ENCODE data around the gene RSPO4. TPM values are rescaled to one million over a fixed set of nuclear protein-coding genes. Genes with fewer than 3 reads are reported as not detected.

The RSPO4 gene
- total and polyA plus RNA-seq, 2 donors (not counting 1 experiment from before 2014, with no cell fraction given): not detected

DNA sequence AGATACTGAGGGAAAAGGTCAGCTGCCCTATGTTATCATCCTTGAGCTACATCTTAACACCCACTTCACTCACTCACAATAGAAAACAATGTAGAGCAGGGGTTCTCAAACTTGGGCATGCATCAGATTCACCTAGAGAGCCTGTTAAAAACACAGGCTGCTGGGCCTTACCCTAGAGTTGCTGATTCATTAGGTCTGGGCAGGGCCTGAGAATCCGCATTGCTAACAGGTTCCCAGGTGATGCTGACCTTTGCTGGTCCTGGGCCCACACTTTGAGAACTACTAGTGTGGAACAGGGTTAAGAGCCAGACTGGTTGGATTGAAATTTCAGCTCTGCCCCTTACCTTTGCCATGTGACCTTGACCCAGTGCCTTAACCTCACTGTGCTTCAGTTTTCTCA, 25.1 kb downstream of the RSPO4 start:
- Histone ChIP-seq H3K4me1 (ENCODE audit: control insufficient read depth, extremely low read depth, insufficient read depth, low read length) (no peaks in the 10 kb centered on the region), H3K36me3 (ENCODE audit: control insufficient read depth, insufficient read depth, low read length) (no peaks in the 10 kb centered on the region), H3K9ac (ENCODE audit: insufficient read depth, low read length) (no peak overlapping the region), H3K79me2 (ENCODE audit: control insufficient read depth, insufficient read depth, low read length) (no peaks in the 10 kb centered on the region), H3K9me3 (ENCODE audit: control insufficient read depth, insufficient read depth, low read depth, low read length) (no peaks in the 10 kb centered on the region), H3K4me2 (ENCODE audit: extremely low read depth, insufficient read depth, low read length) (no peak overlapping the region), H2AFZ (ENCODE audit: low read length) (no peak overlapping the region), H3K27me3 (ENCODE audit: control insufficient read depth, insufficient read depth, low read length) (no peaks in the 10 kb centered on the region), H4K20me1 (ENCODE audit: control insufficient read depth, extremely low read depth, insufficient read depth, low read length) (no peaks in the 10 kb centered on the region), H3K4me3 (replicated peaks in 1 of 4; ENCODE audit: control extremely low read depth in 1 of 4, insufficient read depth in 1 of 4, low read depth in 3 of 4, low read length in 4 of 4) (no peak overlapping the region), H3K27ac (ENCODE audit: insufficient read depth, low read length) (no peak overlapping the region)
- TF ChIP-seq EZH2 (IDR thresholded peaks at IDR 0.05; ENCODE audit: low read length, missing control alignments): no peak
- TF ChIP-seq, protein P1, sequence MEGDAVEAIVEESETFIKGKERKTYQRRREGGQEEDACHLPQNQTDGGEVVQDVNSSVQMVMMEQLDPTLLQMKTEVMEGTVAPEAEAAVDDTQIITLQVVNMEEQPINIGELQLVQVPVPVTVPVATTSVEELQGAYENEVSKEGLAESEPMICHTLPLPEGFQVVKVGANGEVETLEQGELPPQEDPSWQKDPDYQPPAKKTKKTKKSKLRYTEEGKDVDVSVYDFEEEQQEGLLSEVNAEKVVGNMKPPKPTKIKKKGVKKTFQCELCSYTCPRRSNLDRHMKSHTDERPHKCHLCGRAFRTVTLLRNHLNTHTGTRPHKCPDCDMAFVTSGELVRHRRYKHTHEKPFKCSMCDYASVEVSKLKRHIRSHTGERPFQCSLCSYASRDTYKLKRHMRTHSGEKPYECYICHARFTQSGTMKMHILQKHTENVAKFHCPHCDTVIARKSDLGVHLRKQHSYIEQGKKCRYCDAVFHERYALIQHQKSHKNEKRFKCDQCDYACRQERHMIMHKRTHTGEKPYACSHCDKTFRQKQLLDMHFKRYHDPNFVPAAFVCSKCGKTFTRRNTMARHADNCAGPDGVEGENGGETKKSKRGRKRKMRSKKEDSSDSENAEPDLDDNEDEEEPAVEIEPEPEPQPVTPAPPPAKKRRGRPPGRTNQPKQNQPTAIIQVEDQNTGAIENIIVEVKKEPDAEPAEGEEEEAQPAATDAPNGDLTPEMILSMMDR (conservative IDR thresholded peaks at IDR 0.05 in 1 of 2, IDR thresholded peaks at IDR 0.05 in 1 of 2; ENCODE audit: low read depth in 1 of 2, low read length in 2 of 2): no peak
- DNase-seq (ENCODE audit: low read depth in 2 of 2): no peak

DNA sequence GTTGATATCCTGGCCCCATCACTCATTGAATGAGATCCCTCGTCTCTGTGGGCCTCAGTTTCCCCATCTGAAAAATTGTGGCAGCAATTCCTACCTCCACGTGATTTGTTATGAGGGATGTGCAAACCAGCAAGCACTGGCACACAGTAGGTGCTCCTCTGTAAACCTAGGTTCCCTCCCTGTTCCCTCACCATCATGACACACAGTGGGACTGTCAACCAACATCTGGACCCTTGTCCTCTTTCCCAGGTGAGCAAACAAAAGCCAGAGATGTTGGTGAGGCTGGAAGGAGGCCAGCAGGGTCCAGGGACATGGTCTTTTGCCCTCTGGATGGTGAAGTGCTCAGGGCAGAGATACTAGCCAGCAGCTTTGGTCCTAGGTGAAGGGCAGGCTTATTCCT, 26.1 kb downstream of the RSPO4 start:
- H3K4me1 ChIP-seq (ENCODE audit: control insufficient read depth, extremely low read depth, insufficient read depth, low read length): no peaks in the 10 kb centered on the region

DNA sequence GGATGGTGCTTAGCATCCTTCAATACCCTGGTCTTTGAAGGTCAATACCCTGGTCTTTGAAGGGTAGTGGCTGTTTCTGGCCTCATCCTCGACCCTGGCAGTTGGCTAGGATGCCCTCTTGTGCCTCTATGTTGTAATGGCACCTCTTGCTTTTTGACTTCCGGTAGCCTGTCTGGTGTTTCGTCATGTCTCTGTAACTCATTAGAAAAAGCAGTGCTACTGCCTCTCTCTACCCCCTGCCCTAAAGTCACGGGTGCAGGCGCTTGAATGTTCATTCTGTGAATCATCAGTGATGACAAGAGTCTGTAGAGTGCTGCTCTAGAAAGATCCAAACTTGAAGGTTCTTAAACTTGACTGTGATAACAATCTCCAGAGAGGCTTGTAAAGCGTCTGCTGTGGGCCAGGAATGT, 28.3 kb downstream of the RSPO4 start:
- Histone ChIP-seq H3K4me2 (ENCODE audit: extremely low read depth, insufficient read depth, low read length) (no peak overlapping the region), H3K9me3 (ENCODE audit: control insufficient read depth, insufficient read depth, low read depth, low read length) (no peaks in the 10 kb centered on the region), H3K9ac (ENCODE audit: insufficient read depth, low read length) (no peak overlapping the region), H2AFZ (ENCODE audit: low read length) (no peak overlapping the region), H3K79me2 (ENCODE audit: control insufficient read depth, insufficient read depth, low read length) (no peaks in the 10 kb centered on the region), H3K36me3 (ENCODE audit: control insufficient read depth, insufficient read depth, low read length) (no peaks in the 10 kb centered on the region), H3K27ac (ENCODE audit: insufficient read depth, low read length) (no peak overlapping the region), H3K4me1 (ENCODE audit: control insufficient read depth, extremely low read depth, insufficient read depth, low read length) (no peaks in the 10 kb centered on the region), H3K4me3 (replicated peaks in 1 of 4; ENCODE audit: control extremely low read depth in 1 of 4, insufficient read depth in 1 of 4, low read depth in 3 of 4, low read length in 4 of 4) (no peak overlapping the region), H4K20me1 (ENCODE audit: control insufficient read depth, extremely low read depth, insufficient read depth, low read length) (no peaks in the 10 kb centered on the region), H3K27me3 (ENCODE audit: control insufficient read depth, insufficient read depth, low read length) (no peaks in the 10 kb centered on the region)
- no peak for TF ChIP-seq EZH2 (IDR thresholded peaks at IDR 0.05; ENCODE audit: low read length, missing control alignments)
- TF ChIP-seq, protein P1 (conservative IDR thresholded peaks at IDR 0.05 in 1 of 2, IDR thresholded peaks at IDR 0.05 in 1 of 2; ENCODE audit: low read depth in 1 of 2, low read length in 2 of 2): peak; percentile 27 to 31
- peak in 1 of 2 donors; percentile 18 for DNase-seq (ENCODE audit: low read depth in 2 of 2)

More for the DNA sequence above, 26.1 kb downstream of the RSPO4 start:
- TF ChIP-seq, protein P1 (conservative IDR thresholded peaks at IDR 0.05 in 1 of 2, IDR thresholded peaks at IDR 0.05 in 1 of 2; ENCODE audit: low read depth in 1 of 2, low read length in 2 of 2): no peak
- no peak for TF ChIP-seq EZH2 (IDR thresholded peaks at IDR 0.05; ENCODE audit: low read length, missing control alignments)
- H3K9me3 ChIP-seq (ENCODE audit: control insufficient read depth, insufficient read depth, low read depth, low read length): no peaks in the 10 kb centered on the region
- H3K4me2 ChIP-seq (ENCODE audit: extremely low read depth, insufficient read depth, low read length): no peak overlapping the region
- no peaks in the 10 kb centered on the region for H3K27me3 ChIP-seq (ENCODE audit: control insufficient read depth, insufficient read depth, low read length)
- DNase-seq (ENCODE audit: low read depth in 2 of 2): no peak
- H3K27ac ChIP-seq (ENCODE audit: insufficient read depth, low read length): no peak overlapping the region
- H2AFZ ChIP-seq (ENCODE audit: low read length): no peak overlapping the region
- H3K9ac ChIP-seq (ENCODE audit: insufficient read depth, low read length): no peak overlapping the region
- no peaks in the 10 kb centered on the region for H4K20me1 ChIP-seq (ENCODE audit: control insufficient read depth, extremely low read depth, insufficient read depth, low read length)
- H3K36me3 ChIP-seq (ENCODE audit: control insufficient read depth, insufficient read depth, low read length): no peaks in the 10 kb centered on the region
- no peak overlapping the region for H3K4me3 ChIP-seq (replicated peaks in 1 of 4; ENCODE audit: control extremely low read depth in 1 of 4, insufficient read depth in 1 of 4, low read depth in 3 of 4, low read length in 4 of 4)
- no peaks in the 10 kb centered on the region for H3K79me2 ChIP-seq (ENCODE audit: control insufficient read depth, insufficient read depth, low read length)

Data from fibroblast of lung (primary cell).